ENCODE data around the gene TRMT13.
"Not testable (repeated sequence)": the region's sequence is repeated elsewhere in the genome, so short reads cannot be mapped to it uniquely, and the experiment has no call there.

TRMT13 gene

DNA sequence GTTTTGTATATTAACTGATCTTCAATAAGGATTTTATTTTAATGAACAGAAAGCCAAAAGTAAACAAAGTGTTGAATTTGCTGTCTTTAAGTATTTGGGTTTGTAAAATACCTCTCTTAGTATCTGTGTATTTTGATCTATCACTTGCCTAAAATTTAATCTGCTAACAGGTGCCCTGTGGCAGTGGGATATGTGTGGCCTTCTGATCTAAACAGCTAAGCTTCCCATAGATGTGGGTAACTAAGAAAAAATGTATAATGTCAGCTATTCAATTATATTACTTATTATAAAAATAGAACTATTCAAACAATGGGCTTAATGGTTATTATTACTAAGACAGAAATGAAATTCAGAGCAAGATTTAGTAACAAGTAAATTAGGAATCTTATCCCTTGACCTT lies 29.9 kb downstream of the TRMT13 start:
- no peak for DNase-seq (ENCODE audit: low read depth in 2 of 2)

DNA sequence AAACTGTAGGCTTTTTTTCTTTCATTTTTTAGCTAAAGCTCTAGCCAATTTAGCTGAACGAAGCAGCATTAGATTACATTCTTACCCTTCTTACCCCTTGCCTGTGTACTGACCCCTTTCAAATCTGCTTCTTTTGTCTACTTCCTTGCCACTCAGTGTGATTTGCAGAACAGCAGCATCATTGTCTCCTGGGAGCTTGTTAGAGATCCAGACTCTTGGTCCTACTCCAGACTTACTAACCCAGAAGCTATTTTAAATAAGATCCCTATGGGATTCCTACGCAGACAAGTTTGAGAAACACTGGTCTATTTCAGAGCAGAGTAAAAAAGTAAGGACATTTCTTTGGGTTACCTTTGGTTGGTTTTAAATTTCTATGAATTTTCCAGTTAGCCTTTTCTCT lies 31.3 kb downstream of the TRMT13 start:
- DNase-seq (ENCODE audit: low read depth in 2 of 2) = peak; percentile 45 to 51

- DNase-seq (ENCODE audit: low read depth in 2 of 2) = no peak
Measured at GRCh38 chr1:100164702-100165101, 31.7 kb downstream of the TRMT13 start.

GRCh38 chr1:100168051-100168450 lies 35.1 kb downstream of the TRMT13 start:
- no peak for DNase-seq (ENCODE audit: low read depth in 2 of 2)

DNA sequence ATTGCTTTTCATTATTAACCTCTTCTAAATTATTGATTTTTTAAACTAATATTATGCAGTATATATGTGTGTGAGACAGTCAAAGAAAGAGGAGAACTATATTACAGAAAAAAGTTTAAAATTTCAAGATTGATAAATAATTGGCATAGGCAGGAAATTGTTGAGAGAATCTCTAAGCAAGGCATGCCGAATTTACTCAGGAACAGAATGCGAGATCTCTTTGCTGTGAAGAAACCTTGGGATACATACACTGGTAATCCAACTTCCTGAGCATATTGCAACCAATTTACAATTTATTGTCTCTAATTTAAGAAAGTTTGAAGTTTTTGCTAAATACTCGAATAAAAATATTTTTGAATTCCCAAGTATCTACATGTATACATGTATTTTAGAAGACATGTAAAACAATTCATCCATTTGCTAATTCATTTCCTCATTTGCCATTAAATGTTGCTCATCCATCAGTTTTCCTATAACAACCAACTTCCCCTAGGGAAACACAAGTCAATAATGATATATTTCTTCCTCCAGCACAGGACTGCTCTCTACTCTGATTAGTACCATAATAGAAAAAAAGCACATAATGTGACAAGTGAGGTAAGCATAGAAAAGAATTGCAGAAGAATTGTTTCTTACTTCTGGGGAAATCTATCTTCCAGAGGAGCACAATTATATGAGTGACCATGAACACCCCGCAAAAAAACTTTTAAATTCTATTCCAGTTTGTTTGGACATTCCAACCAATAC lies 44.5 kb downstream of the TRMT13 start:
- DNase-seq (ENCODE audit: low read depth in 2 of 2) = no peak

DNA sequence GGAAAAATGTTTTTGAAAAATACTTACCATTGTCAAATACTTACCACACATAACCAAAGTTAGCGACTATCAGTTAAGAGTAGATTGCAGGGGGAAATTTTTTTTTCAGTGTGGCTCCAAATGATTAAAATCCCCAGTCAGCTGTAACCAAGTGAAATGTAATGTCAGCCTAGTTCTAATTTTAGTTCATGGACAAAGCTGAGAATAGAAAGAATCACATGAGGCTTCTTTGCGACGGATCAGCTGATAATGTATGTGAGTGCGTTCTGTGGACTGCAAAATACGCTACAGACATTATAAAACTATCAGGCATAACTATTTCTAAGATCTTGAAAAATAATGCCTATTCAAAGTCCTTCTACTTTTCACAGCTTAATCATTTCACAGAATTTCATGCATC lies 45.1 kb downstream of the TRMT13 start, which contains the start of gene LRRC39:
LRRC39 (minus strand) TSS at position 166 of the 400 bp plus-strand sequence. CDS start 9,740 bp downstream, outside the sequence.
- no peak for DNase-seq (ENCODE audit: low read depth in 2 of 2)

DNA sequence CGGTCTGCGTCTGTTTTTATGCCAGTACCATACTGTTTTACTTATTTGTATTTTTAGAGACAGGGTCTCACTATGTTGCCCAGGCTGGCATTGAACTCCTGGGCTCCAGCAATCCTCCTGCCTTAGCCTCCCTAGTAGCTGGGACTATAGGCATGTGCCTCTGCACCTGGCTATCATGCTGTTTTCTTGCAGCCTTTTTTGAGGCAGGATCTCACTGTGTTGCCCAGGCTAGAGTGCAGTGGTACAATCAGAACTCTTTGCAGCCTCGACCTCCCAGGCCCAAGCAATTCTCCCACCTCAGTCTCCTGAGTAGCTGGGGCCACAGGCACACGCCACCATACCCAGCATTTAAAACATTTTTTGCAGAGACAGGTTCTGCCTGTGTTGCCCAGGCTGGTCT lies 50.4 kb downstream of the TRMT13 start:
- DNase-seq (ENCODE audit: low read depth in 2 of 2) = no peak

GRCh38 chr1:100184536-100184935 lies 51.6 kb downstream of the TRMT13 start:
- no peak for DNase-seq (ENCODE audit: low read depth in 2 of 2)

DNA sequence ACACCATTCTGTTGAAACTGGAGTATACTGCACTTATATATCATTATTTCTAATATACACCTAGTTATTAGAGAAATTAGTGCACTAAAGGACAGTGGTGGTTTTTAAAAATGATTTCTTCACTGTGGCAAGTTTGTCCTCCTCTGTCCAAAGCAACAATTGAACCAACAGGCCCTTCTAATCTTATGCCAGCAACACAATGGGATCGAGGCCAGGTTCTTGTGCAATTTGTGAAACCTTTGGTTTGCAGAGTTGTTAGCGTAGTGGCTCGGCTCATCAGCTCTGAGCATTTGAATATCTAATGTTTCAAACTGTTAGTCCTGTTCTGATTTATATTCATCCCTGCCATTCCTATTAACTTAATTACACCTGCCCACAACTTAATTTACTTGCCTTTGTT lies 54.9 kb downstream of the TRMT13 start:
- DNase-seq (ENCODE audit: low read depth in 2 of 2) = no peak

DNA sequence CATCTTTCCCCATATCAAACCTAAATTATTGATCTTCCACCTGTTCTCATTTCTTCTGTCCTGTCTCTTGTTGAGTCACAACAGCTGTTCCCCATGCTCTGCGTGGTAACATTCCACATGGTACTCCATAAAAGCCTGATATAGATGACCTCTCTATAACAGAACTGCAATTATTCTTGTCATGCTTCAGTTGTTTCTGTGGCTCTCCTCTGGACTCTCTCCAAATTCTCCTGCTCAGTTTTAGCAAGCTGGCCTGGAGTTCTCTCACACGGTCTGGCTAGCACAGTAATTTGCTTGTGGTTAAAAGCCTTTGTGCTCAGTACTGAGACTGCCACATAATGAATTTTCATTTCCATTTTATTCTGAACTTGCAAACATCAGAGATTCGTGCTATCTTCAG lies 55.7 kb downstream of the TRMT13 start:
- peak; percentile 18 to 25 for DNase-seq (ENCODE audit: low read depth in 2 of 2)

DNA sequence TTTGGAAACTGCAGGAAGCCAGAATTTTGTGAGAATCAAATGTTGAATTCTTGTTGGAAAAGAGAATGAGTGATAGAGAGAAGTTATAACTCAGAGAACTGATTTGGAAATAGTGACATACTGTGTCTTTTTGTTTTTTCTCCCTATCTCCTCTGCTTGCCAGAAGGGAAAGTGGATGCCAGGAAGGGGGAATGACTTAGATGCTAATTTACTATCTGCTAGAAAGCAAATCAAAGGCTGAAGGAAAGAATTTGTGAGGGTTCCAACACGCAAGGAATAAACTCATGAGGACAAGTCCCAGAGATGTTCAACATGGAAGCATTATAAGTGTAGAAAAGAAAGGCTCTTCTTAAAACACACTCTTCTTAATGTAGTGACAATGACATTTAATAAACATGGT lies 65.6 kb downstream of the TRMT13 start:
- DNase-seq (ENCODE audit: low read depth in 2 of 2) = no peak

GRCh38 chr1:100200060-100200459 lies 67.1 kb downstream of the TRMT13 start:
- DNase-seq (ENCODE audit: low read depth in 2 of 2) = not testable (repeated sequence)

Measured in fibroblast of skin of left quadriceps (primary cell).